HG03097 (cell line): ENCODE results near the gene C1orf216.
"Not testable (repeated sequence)": the region's sequence is repeated elsewhere in the genome, so short reads cannot be mapped to it uniquely, and the experiment has no call there.

Experiments used
- ATAC-seq: cut with Tn5 transposase; IDR thresholded peaks from one replicate; pipeline ENCODE4 v1.9.1; 2021; ENCODE audit not compliant: unreplicated experiment, low FRiP score

C1orf216 gene, protein sequence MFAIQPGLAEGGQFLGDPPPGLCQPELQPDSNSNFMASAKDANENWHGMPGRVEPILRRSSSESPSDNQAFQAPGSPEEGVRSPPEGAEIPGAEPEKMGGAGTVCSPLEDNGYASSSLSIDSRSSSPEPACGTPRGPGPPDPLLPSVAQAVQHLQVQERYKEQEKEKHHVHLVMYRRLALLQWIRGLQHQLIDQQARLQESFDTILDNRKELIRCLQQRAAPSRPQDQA

GRCh38 chr1:35718492-35719336 lies at the start of gene C1orf216:
C1orf216 (minus strand) TSS chr1:35718884; CDS start chr1:35716321, 2,563 bp downstream.
- ATAC-seq, result no peak

- ATAC-seq, result no peak
Measured at GRCh38 chr1:35764283-35764682, 45.6 kb upstream of the C1orf216 start.

DNA sequence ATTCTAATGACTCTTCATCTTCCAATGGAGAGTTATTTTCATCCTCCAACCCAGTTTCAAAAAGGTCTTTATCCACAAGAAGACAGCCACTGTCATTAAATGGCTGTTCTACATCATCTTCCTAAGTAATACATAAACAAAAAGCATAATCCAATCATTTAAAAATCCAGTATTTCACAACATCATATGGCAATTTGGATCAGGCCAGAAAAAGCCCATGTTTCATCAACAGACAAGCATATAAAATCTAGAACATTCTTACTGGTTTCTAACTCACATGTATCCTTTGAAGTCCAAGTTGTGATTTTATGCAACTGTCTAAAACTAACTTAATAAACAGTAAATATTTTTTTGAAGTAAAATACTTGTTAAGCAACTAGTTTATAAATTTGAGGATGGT lies 44.5 kb upstream of the C1orf216 start:
- ATAC-seq, result no peak

DNA sequence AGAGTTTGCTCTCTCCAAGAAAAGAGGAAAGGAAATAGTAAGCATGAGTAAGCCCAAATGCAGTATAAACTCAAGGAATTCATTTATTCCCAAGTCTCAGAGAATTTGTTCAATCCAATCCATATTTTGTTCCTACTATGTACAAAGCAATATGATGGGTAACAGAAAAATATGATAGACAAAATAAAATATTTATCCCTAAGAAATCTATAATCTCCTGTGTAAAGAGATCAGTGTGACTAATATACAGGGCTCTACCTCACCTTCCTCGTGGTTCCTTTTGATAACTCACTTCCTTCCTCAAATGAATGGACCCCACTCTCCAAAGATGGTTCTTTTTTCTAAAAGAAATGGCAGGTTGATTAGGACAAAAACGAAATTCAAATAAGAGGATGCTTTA lies 43.5 kb upstream of the C1orf216 start:
- ATAC-seq, result no peak

DNA sequence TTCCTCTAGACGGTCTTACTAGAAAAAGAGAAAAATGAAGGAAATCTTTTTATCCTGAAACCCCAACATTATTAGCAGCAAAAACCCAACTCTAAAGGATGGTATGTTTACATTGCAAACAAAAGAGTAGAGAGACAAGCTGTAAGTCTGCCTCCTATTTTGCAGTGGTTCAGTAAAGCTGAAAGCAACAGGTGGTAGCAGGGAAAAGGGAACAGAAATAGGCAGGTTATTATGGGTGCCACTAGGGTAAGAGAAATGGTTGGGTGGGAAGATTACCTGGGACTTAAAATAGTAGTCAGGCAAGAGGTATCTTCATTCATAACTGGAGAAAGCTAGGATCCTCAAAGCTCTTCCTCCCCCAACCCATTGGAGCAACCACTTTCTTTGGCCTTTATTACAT lies 37.4 kb upstream of the C1orf216 start:
- ATAC-seq, result no peak

DNA sequence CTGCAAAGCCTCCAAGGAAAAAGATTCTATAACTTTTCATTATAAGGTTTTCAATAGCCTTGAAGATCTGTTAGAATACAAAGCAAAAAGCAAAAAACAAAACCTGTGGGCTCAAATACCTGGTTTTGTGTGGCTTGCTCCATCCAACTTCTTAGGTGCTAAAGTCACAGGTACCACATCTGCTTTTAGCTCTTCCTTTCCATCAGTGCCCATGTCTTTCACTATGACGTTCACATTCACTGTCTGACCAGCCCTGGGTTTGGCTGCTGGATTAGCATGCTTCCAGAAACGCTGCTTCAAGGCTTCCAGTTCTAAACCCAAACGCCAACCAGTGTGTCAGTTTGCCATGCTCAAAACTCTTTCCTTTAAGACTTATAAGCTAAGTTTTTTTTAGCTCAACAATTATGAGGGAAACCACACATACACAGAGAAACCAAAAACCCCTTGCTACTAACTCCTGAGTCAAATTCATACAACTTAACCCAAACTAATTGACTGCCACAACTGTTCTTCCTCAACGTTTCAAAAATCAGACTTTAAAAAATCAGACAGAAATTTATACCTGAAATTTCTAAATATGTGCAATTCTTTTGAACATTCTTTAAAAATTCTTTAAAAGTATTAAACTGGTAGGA lies 35.1 kb upstream of the C1orf216 start:
- no peak for ATAC-seq

GRCh38 chr1:35748326-35748725 lies 29.6 kb upstream of the C1orf216 start:
- no peak for ATAC-seq

DNA sequence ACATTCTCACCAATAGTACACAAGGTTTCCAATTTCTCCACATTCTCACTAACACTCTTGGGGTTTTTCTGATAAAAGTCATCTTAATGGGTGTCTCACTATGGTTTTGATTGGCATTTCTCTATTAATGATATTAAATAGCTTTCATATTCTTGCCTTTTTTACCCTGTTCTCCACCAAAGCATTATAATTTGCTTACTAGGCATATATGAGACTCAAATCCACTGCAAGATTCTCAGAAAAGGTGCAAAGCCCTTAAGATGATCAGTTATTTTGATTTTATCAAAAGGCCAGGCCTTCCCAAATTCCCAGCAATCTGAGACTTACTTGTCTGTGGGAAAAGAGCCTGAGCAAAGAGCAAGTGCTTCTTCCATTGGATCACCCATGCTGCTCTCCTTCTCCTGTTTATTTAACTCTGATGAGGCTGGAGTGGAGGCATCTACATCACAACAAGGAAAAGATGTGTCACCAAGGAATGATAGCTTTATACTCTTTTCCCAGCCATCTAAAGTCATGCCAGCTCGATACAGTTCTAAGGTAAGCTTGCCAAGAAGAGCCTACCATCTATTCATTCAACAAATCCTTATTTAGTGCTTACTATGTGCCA lies 26.5 kb upstream of the C1orf216 start:
- ATAC-seq, result no peak

GRCh38 chr1:35737120-35737519 lies 18.4 kb upstream of the C1orf216 start:
- no peak for ATAC-seq

DNA sequence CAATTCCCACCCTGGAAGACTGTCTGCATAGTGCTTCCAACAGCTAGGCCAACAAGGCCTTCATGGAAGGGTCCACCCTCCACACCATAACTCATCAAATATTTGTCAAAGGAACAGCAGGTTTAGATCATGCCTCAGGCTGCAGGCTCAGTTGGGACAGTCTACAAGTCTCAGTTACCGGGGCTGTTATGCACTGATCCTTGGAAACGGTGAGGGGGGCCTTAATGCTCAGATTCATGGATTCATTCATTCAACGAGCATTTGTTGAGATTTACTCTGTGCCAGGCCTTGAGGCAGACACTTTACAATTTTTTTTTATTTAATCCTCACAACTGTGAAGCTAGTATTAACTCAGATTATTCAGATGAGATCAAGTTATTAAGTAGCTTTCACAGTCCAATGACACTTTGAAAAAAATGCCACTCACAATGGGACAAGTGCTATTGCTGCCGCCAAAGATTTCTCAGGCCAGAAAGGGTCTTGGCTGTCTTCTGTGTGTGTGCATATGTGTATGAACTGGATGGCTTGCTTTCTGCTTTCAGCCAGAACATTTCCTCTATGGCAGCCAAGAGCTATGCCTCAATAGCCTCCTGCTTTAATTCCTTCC lies 8.9 kb upstream of the C1orf216 start:
- no peak for ATAC-seq

- no peak for ATAC-seq
Measured at GRCh38 chr1:35726450-35727433, 8.1 kb upstream of the C1orf216 start.

- ATAC-seq, result no peak
Measured at GRCh38 chr1:35725596-35725995, 6.9 kb upstream of the C1orf216 start.

DNA sequence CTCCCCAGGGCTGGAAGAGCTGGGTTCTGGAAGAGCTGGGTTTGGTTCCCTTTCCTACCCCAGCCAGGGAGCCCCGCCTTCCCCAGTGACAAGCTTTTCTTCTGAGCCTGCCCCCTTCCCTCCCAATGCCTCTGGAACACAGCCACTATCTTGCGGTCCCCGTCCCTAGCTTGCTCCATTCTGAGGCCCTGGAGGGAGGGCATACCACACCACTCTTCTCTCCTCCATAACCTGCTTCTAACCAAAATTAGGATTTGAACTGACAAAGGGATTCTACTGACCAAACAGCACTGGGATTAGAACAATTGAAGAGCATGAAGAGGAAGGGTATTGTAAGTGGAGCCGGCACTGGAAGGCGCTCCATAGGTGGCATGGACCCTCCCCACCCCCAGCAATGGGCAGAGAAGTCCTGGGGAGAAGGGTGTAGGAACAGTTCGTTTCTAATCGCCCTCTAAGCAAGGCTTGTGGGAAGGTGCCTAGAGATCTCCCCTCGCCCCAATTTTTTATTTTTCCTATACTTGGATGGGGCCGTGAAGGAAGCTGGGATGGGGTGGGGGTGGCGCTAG lies 690 bp downstream of the C1orf216 start:
- ATAC-seq, result no peak

- ATAC-seq, result no peak
Measured at GRCh38 chr1:35715568-35716002, 3.1 kb downstream of the C1orf216 start.

GRCh38 chr1:35714921-35715567 lies 3.6 kb downstream of the C1orf216 start:
- ATAC-seq, result no peak

GRCh38 chr1:35711098-35711497 lies 7.6 kb downstream of the C1orf216 start:
- ATAC-seq, result not testable (repeated sequence)

GRCh38 chr1:35708952-35709351 lies 9.7 kb downstream of the C1orf216 start:
- ATAC-seq, result no peak

DNA sequence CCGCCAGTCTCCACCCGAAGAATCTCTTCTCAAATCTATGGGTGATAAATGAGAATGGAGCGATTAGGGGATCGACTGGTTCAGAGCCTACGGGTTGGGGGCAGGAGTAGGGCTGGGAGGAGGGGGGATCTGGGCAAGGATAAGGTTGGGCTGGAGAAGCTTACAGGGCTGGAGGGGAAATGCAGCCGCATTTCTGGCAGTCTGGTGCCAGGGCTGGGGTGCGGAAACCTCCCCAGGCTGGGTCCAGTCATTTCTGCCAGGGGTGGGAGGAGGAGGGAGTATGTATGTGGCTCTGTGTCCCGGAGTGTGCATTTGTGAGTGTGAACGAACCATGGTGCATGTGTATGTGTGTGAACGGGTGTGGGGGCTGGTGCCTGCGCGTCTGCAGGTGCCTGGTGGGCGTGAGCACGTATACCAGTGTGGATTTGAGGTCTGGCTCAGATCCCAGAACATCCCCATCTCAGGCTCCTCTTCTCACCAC lies 10.2 kb downstream of the C1orf216 start:
- ATAC-seq, result no peak
